WTC11 (cell line): Measurements from ENCODE around the gene FARP2. TPM values are rescaled to one million over a fixed set of nuclear protein-coding genes. Genes with fewer than 3 reads are reported as not detected.
A peak's percentile ranks its signal among the peaks of the same experiment; 100 is the strongest.

Experiments
- ATAC-seq: fragments of 200-7000 bp; cut with Tn5 transposase; 2 replicates; pipeline ENCODE4 v1.10.0; 2021; ENCODE audit warnings: mild to moderate bottlenecking, moderate library complexity
- CTCF ChIA-PET: fragments of 300-600 bp; sonication (Branson Sonifier 250); formaldehyde crosslinking; loops from one replicate; lab custom pipeline; 2021; ENCODE audit warnings: antibody characterized with exemption; lab: Charles Lee
- POLR2A ChIA-PET: fragments of 350-600 bp; sonication (Branson Sonifier 250); formaldehyde crosslinking; loops from one replicate; lab custom pipeline; 2021; ENCODE audit warnings: antibody characterized with exemption; lab: Charles Lee
- DNase-seq: peaks from one replicate; pipeline ENCODE4 v3.0.0; 2021; ENCODE audit warnings: low spot score
- H3K27ac Mint-ChIP-seq: 2 replicates; pipeline ENCODE4 v1.8.0; 2021; ENCODE audit warnings: mixed read lengths
- H3K27me3 Mint-ChIP-seq: 2 replicates; pipeline ENCODE4 v1.8.0; 2021; ENCODE audit warnings: low read depth, mild to moderate bottlenecking, moderate library complexity, mixed read lengths
- H3K36me3 Mint-ChIP-seq: 2 replicates; pipeline ENCODE4 v1.8.0; 2021; ENCODE audit warnings: mixed read lengths
- H3K4me1 Mint-ChIP-seq: 2 replicates; pipeline ENCODE4 v1.8.0; 2022; ENCODE audit warnings: mixed read lengths
- H3K4me3 Mint-ChIP-seq: 2 replicates; pipeline ENCODE4 v1.8.0; 2021; ENCODE audit warnings: mild to moderate bottlenecking, moderate library complexity, mixed read lengths
- H3K9me3 Mint-ChIP-seq: 2 replicates; pipeline ENCODE4 v1.8.0; 2021; ENCODE audit warnings: mixed read lengths
- ARID4B ChIP-seq: sonication (generic); formaldehyde crosslinking; IDR thresholded peaks from 2 replicates; pipeline ENCODE4 v1.8.0; 2023; ENCODE audit warnings: missing genetic modification reagents, mild to moderate bottlenecking, borderline replicate concordance
- CBFB ChIP-seq: sonication (generic); formaldehyde crosslinking; IDR thresholded peaks from 2 replicates; pipeline ENCODE4 v1.8.1; 2022; ENCODE audit warnings: mild to moderate bottlenecking, low read depth, missing genetic modification reagents
- CREB1 ChIP-seq: sonication (generic); formaldehyde crosslinking; IDR thresholded peaks from 2 replicates; pipeline ENCODE4 v1.8.0; 2023; ENCODE audit warnings: mild to moderate bottlenecking, missing genetic modification reagents
- CREM ChIP-seq: sonication (generic); formaldehyde crosslinking; IDR thresholded peaks from 2 replicates; pipeline ENCODE4 v1.8.1; 2022; ENCODE audit warnings: mild to moderate bottlenecking, missing genetic modification reagents, moderate library complexity
- FOXK1 ChIP-seq: sonication (generic); formaldehyde crosslinking; IDR thresholded peaks from 2 replicates; pipeline ENCODE4 v1.8.0; 2022; ENCODE audit warnings: mild to moderate bottlenecking, moderate library complexity, missing genetic modification reagents
- FOXP4 ChIP-seq: sonication (generic); formaldehyde crosslinking; IDR thresholded peaks from 2 replicates; pipeline ENCODE4 v1.8.0; 2022; ENCODE audit warnings: mild to moderate bottlenecking, missing genetic modification reagents
- MYBL2 ChIP-seq: sonication (generic); formaldehyde crosslinking; IDR thresholded peaks from 2 replicates; pipeline ENCODE4 v1.8.1; 2023; ENCODE audit warnings: mild to moderate bottlenecking, moderate library complexity, missing genetic modification reagents
- NFYB ChIP-seq: sonication (generic); formaldehyde crosslinking; conservative IDR thresholded peaks from 2 replicates; pipeline ENCODE4 v1.8.0; 2022; ENCODE audit warnings: low read depth, missing genetic modification reagents
- NR2C2 ChIP-seq: sonication (generic); formaldehyde crosslinking; IDR thresholded peaks from 2 replicates; pipeline ENCODE4 v1.8.0; 2022; ENCODE audit warnings: mild to moderate bottlenecking, missing genetic modification reagents
- OVOL2 ChIP-seq: fragments of 250-450 bp; sonication (Bioruptor Pico); IDR thresholded peaks from 2 replicates; pipeline ENCODE4 v1.9.0; 2021; ENCODE audit warnings: mild to moderate bottlenecking, borderline replicate concordance
- STAT6 ChIP-seq: sonication (generic); formaldehyde crosslinking; conservative IDR thresholded peaks from 2 replicates; pipeline ENCODE4 v1.8.1; 2023; ENCODE audit warnings: mild to moderate bottlenecking, low read depth, missing genetic modification reagents, moderate library complexity
- USF1 ChIP-seq: sonication (generic); formaldehyde crosslinking; IDR thresholded peaks from 2 replicates; pipeline ENCODE4 v1.8.0; 2022; ENCODE audit warnings: mild to moderate bottlenecking, missing genetic modification reagents
- ZMAT4 ChIP-seq: fragments of 250-450 bp; sonication (Bioruptor Pico); IDR thresholded peaks from 2 replicates; pipeline ENCODE4 v1.9.0; 2021; ENCODE audit warnings: mild to moderate bottlenecking
- ZNF232 ChIP-seq: sonication (generic); formaldehyde crosslinking; IDR thresholded peaks from 2 replicates; pipeline ENCODE4 v1.8.0; 2022; ENCODE audit warnings: mild to moderate bottlenecking, missing genetic modification reagents
- ZNF263 ChIP-seq: sonication (generic); formaldehyde crosslinking; IDR thresholded peaks from 2 replicates; pipeline ENCODE4 v1.8.1; 2022; ENCODE audit warnings: low read depth, mild to moderate bottlenecking, moderate library complexity, missing genetic modification reagents
- ZNF396 ChIP-seq: fragments of 250-450 bp; sonication (Bioruptor Pico); IDR thresholded peaks from 2 replicates; pipeline ENCODE4 v1.8.0; 2021; ENCODE audit warnings: mild to moderate bottlenecking, moderate library complexity, borderline replicate concordance
- ZSCAN18 ChIP-seq: fragments of 250-450 bp; sonication (Bioruptor Pico); IDR thresholded peaks from 2 replicates; pipeline ENCODE4 v2.1.2; 2022; ENCODE audit warnings: mild to moderate bottlenecking, moderate library complexity
- total RNA-seq: library from RNA; stranded (reverse); gene quantifications from 3 replicates; pipeline ENCODE4 v1.2.3, GENCODE V29; 2021

Gene FARP2
- total RNA-seq, 1 experiment from 2014 or later = 37.8 TPM

GRCh38 chr2:241329669-241330615 lies 26.1 kb upstream of the FARP2 start:
- Mint-ChIP-seq H3K27me3 (no peaks in the 10 kb centered on the region), H3K36me3 (peaks cover 51% of the 10 kb centered on the region), H3K27ac (peak overlapping the region; percentile 35), H3K4me3 (no peak overlapping the region), H3K9me3 (no peaks in the 10 kb centered on the region), H3K4me1 (peaks cover 8% of the 10 kb centered on the region; the same call in 1 of the 2 replicates)
- ATAC-seq (no peak), DNase-seq (no peak)
- POLR2A ChIA-PET = interaction anchor here (1.1 kb wide), 1 partner anchor 14 kb away, joined by 3 read pairs; the partner anchor contains the start of gene SEPTIN2
- TF ChIP-seq CREB1 (CRISPR knock-in tag) (no peak), OVOL2 (no peak), NFYB (CRISPR knock-in tag) (no peak), NR2C2 (CRISPR knock-in tag) (no peak), MYBL2 (CRISPR knock-in tag) (no peak), ZMAT4 (CRISPR knock-in tag) (no peak), ZSCAN18 (CRISPR knock-in tag) (no peak), ZNF263 (no peak), FOXK1 (no peak)
- CTCF ChIA-PET = no interaction called here

- Mint-ChIP-seq H3K27me3 (no peaks in the 10 kb centered on the region), H3K9me3 (no peaks in the 10 kb centered on the region), H3K36me3 (peaks cover 48% of the 10 kb centered on the region), H3K27ac (peak overlapping the region; percentile 35), H3K4me3 (no peak overlapping the region), H3K4me1 (peaks cover 6% of the 10 kb centered on the region; the same call in 1 of the 2 replicates)
- ATAC-seq (no peak), DNase-seq (no peak)
- ChIA-PET CTCF (no interaction called here), POLR2A (interaction anchor here (1.1 kb wide), 1 partner anchor 15 kb away, joined by 3 read pairs; the partner anchor contains the start of gene SEPTIN2)
- TF ChIP-seq ZNF232 (CRISPR knock-in tag) = no peak
- TF ChIP-seq USF1 (CRISPR knock-in tag) = no peak
- no peak for TF ChIP-seq ARID4B (CRISPR knock-in tag)
- TF ChIP-seq ZNF263 = no peak
- no peak for TF ChIP-seq CBFB
- no peak for TF ChIP-seq FOXP4 (CRISPR knock-in tag)
- TF ChIP-seq CREM = no peak
- TF ChIP-seq ZSCAN18 (CRISPR knock-in tag) = no peak
- no peak for TF ChIP-seq ZNF396 (CRISPR knock-in tag)
- no peak for TF ChIP-seq STAT6 (CRISPR knock-in tag)
Measured at GRCh38 chr2:241330616-241330981, 25.5 kb upstream of the FARP2 start.
